Ectodermal cell (in vitro differentiated cells): ENCODE data around the gene PCARE.

Experiments used
- H3K27ac ChIP-seq: 2 replicates; pipeline ENCODE4 v1.7.0; 2013; ENCODE audit warnings: mild to moderate bottlenecking, low read depth, low read length; ENCODE audit not compliant: insufficient read depth, poor library complexity, severe bottlenecking
- H3K27me3 ChIP-seq: 2 replicates; pipeline ENCODE4 v1.7.0; 2013; ENCODE audit warnings: mild to moderate bottlenecking, low read length; ENCODE audit not compliant: insufficient read depth, control insufficient read depth, poor library complexity, severe bottlenecking
- H3K36me3 ChIP-seq: one replicate; pipeline ENCODE4 v1.7.0; 2013; ENCODE audit warnings: low read length; ENCODE audit not compliant: control insufficient read depth, insufficient read depth
- H3K4me1 ChIP-seq: one replicate; pipeline ENCODE4 v1.7.0; 2013; ENCODE audit warnings: low read length; ENCODE audit not compliant: control insufficient read depth, insufficient read depth
- H3K4me3 ChIP-seq: 2 replicates; pipeline ENCODE4 v1.7.0; 2013; ENCODE audit warnings: low read depth, low read length, control low read depth; ENCODE audit not compliant: insufficient read depth
- H3K9me3 ChIP-seq: 2 replicates; pipeline ENCODE4 v1.7.0; 2013; ENCODE audit warnings: mild to moderate bottlenecking, low read length, moderate library complexity; ENCODE audit not compliant: control insufficient read depth
- WGBS, 2 experiments: methylation state at CpG; one replicate each; pipeline ENCODE4 v1.1.7; 2013; ENCODE audit warnings: missing lambda C conversion rate in 2 of 2; 5-methylcytosine and 5-hydroxymethylcytosine counted together

The PCARE gene

GRCh38 chr2:29072971-29073725, 1.2 kb downstream of the PCARE start:
- no peak overlapping the region for H3K4me3 ChIP-seq
- H3K9me3 ChIP-seq: no peaks in the 10 kb centered on the region
- H3K4me1 ChIP-seq: peaks cover 16% of the 10 kb centered on the region
- no peak overlapping the region for H3K27ac ChIP-seq
- 94 to 96% methylated on average over 12 of the region's 12 CpGs for WGBS, 2 experiments
- no peaks in the 10 kb centered on the region for H3K27me3 ChIP-seq
- H3K36me3 ChIP-seq: no peaks in the 10 kb centered on the region

DNA sequence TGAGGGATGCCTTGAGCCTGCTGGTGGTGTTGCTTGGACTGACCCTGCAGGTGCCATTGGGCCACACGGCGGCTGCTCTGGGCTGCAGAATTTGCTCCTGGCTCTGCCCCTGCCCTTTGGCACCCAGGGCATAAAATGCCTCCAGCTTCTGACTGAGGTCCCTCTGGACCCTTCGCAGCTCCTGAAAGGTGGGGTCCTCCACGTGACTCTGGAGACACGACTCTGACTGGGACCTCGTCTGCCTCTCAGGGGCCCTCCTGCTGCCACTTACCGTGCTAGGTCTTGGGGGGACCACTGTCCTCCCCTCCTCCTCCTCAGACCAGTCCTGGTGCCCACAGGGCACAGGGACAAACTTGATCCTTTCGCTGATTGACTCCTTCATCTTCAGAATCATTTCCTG, 2.1 kb downstream of the PCARE start:
- Histone ChIP-seq H3K27me3 (no peaks in the 10 kb centered on the region), H3K9me3 (no peaks in the 10 kb centered on the region)

GRCh38 chr2:29071032-29071975, 3.0 kb downstream of the PCARE start:
- WGBS, 2 experiments: 92 to 93% methylated on average over 19 of the region's 19 CpGs
- H3K9me3 ChIP-seq: no peaks in the 10 kb centered on the region
- H3K4me3 ChIP-seq: no peak overlapping the region
- H3K4me1 ChIP-seq: peaks cover 15% of the 10 kb centered on the region
- no peak overlapping the region for H3K27ac ChIP-seq
- no peaks in the 10 kb centered on the region for H3K36me3 ChIP-seq
- H3K27me3 ChIP-seq: no peaks in the 10 kb centered on the region

More for the DNA sequence above, 2.1 kb downstream of the PCARE start:
- peaks cover 16% of the 10 kb centered on the region for H3K4me1 ChIP-seq
- H3K27ac ChIP-seq: no peak overlapping the region
- H3K4me3 ChIP-seq: no peak overlapping the region
- 94 to 96% methylated on average over 8 of the region's 8 CpGs for WGBS, 2 experiments
- no peaks in the 10 kb centered on the region for H3K36me3 ChIP-seq

DNA sequence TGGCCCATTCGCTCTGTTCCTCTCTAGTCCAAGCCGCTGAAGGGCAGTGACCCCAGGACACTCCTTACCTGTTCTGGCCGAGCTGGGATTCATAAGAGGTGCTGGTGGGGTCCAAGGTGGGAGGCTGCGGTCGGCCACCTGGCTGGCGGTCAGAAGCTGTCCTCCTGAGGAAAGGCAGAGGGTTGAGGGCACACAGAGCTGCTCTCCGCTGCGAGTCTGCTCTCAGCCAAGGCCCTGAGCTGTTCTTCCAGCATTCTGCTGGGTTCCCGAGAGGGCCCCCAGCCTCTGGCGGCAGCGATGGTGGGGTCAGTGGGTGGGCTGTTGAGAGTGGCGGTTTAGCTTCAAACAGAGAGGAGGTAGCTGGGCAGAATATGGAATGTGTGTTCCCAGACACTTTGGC, 3.8 kb downstream of the PCARE start:
- H3K27ac ChIP-seq: no peak overlapping the region
- H3K9me3 ChIP-seq: no peaks in the 10 kb centered on the region
- H3K36me3 ChIP-seq: no peaks in the 10 kb centered on the region
- H3K27me3 ChIP-seq: no peaks in the 10 kb centered on the region
- WGBS, 2 experiments: 92 to 95% methylated on average over 12 of the region's 12 CpGs
- H3K4me1 ChIP-seq: peaks cover 9% of the 10 kb centered on the region
- no peak overlapping the region for H3K4me3 ChIP-seq

GRCh38 chr2:29068513-29068912, 5.8 kb downstream of the PCARE start:
- 96 to 97% methylated on average over 7 of the region's 7 CpGs for WGBS, 2 experiments
- Histone ChIP-seq H3K36me3 (no peaks in the 10 kb centered on the region), H3K27me3 (no peaks in the 10 kb centered on the region), H3K4me3 (no peak overlapping the region), H3K4me1 (peaks cover 21% of the 10 kb centered on the region), H3K27ac (no peak overlapping the region), H3K9me3 (no peaks in the 10 kb centered on the region)

- H3K4me1 ChIP-seq: peaks cover 21% of the 10 kb centered on the region
- no peaks in the 10 kb centered on the region for H3K9me3 ChIP-seq
- H3K27ac ChIP-seq: no peak overlapping the region
- H3K36me3 ChIP-seq: no peaks in the 10 kb centered on the region
- H3K27me3 ChIP-seq: no peaks in the 10 kb centered on the region
- 93 to 94% methylated on average over 7 of the region's 7 CpGs for WGBS, 2 experiments
- H3K4me3 ChIP-seq: no peak overlapping the region
Measured at GRCh38 chr2:29066997-29067605, 7.2 kb downstream of the PCARE start.

- H3K27ac ChIP-seq: no peak overlapping the region
- no peaks in the 10 kb centered on the region for H3K9me3 ChIP-seq
- no peaks in the 10 kb centered on the region for H3K27me3 ChIP-seq
- 93 to 94% methylated on average over 8 of the region's 8 CpGs for WGBS, 2 experiments
- peaks cover 27% of the 10 kb centered on the region for H3K4me1 ChIP-seq
- H3K4me3 ChIP-seq: no peak overlapping the region
- no peaks in the 10 kb centered on the region for H3K36me3 ChIP-seq
Measured at GRCh38 chr2:29066271-29066860, 8.0 kb downstream of the PCARE start.

DNA sequence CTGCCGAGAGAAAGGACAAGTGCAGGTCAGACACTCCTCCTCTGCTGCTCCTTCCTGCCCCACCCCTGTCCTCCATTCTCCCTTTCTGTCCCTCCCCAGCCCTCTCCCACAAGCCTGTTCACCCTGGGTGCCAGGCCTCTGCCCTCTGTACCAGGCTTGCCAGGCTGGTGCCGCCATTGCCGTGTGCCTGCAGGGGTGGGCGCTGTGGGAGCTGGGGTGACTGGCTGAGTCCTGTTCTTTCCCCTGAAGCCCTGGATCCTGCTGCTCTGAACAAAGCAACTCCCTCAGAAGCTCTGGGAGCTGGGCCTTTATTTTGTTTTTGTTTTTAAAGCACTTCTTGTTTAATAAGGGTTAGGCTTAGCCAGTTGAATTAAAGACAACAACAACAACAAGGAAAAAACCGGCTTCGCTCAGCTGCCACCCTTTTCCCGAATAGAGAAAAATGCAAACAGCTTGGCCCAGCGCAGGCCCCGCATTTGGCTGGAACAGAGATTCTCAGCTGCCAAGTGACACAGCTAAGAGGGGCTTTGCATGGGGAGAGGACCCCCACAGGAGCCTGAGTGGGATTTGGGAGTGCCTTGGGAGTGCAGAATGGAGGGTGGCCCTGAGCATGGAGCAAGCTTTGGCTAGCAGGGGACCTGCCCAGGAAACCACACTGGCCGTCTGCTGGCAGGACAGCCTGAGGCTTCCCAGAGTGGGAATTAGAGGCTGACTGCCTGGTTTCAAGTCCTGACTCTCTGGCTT, 9.1 kb downstream of the PCARE start:
- H3K9me3 ChIP-seq: no peaks in the 10 kb centered on the region
- H3K36me3 ChIP-seq: no peaks in the 10 kb centered on the region
- H3K4me3 ChIP-seq: no peak overlapping the region
- peaks cover 28% of the 10 kb centered on the region for H3K4me1 ChIP-seq
- no peaks in the 10 kb centered on the region for H3K27me3 ChIP-seq
- 43 to 53% methylated on average over 10 of the region's 10 CpGs for WGBS, 2 experiments
- no peak overlapping the region for H3K27ac ChIP-seq

DNA sequence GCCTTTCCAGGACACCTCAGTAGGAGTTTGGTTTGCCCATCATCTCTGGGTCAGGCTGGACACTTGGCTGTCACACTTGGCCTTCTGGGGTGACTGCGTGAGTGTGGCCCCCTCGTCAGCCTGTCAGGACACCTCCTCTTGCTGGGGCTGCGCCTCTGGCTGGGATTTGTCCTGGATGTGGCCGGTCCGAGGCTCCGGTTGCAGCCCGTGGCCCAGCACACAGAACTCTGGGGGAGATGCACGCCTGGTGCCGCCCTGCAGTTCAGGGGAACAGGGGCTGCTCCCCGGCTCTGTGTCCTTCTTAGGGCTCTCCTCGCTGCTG, 9.6 kb downstream of the PCARE start:
- H3K4me3 ChIP-seq: no peak overlapping the region
- H3K36me3 ChIP-seq: no peaks in the 10 kb centered on the region
- no peaks in the 10 kb centered on the region for H3K27me3 ChIP-seq
- WGBS, 2 experiments: 80 to 81% methylated on average over 11 of the region's 11 CpGs
- H3K27ac ChIP-seq: no peak overlapping the region
- H3K4me1 ChIP-seq: peaks cover 28% of the 10 kb centered on the region
- no peaks in the 10 kb centered on the region for H3K9me3 ChIP-seq
